H9 (cell line): Measurements from ENCODE around the gene DPYD. TPM values are rescaled to one million over a fixed set of nuclear protein-coding genes. Genes with fewer than 3 reads are reported as not detected.
"Not testable (repeated sequence)": the region's sequence is repeated elsewhere in the genome, so short reads cannot be mapped to it uniquely, and the experiment has no call there.

Experiments
- DNase-seq: peaks from one replicate; pipeline ENCODE4 v3.0.0-alpha.2; 2017
- H2AFZ ChIP-seq: one replicate; pipeline ENCODE4 v1.6.1; 2013; ENCODE audit warnings: mild to moderate bottlenecking, low read length, control low read depth, moderate library complexity
- H2AK5ac ChIP-seq: 2 replicates; pipeline ENCODE4 v1.6.1; 2013; ENCODE audit warnings: low read length, control low read depth, mixed read lengths; ENCODE audit not compliant: insufficient read length
- H2BK120ac ChIP-seq: one replicate; pipeline ENCODE4 v1.6.1; 2013; ENCODE audit warnings: low read depth, mild to moderate bottlenecking, low read length, control low read depth, inconsistent platforms; ENCODE audit not compliant: poor library complexity, severe bottlenecking
- H2BK12ac ChIP-seq: 2 replicates; pipeline ENCODE4 v1.6.1; 2013; ENCODE audit warnings: low read length, control low read depth, mixed read lengths, low read depth; ENCODE audit not compliant: insufficient read length
- H2BK15ac ChIP-seq: 2 replicates; pipeline ENCODE4 v1.6.1; 2013; ENCODE audit warnings: low read depth, low read length, control low read depth
- H2BK20ac ChIP-seq: one replicate; pipeline ENCODE4 v1.6.1; 2013; ENCODE audit warnings: low read depth, mild to moderate bottlenecking, low read length, control low read depth, inconsistent platforms; ENCODE audit not compliant: poor library complexity, severe bottlenecking
- H2BK5ac ChIP-seq: 2 replicates; pipeline ENCODE4 v1.6.1; 2013; ENCODE audit warnings: low read length, control low read depth, mixed read lengths; ENCODE audit not compliant: insufficient read length
- H3K14ac ChIP-seq: 2 replicates; pipeline ENCODE4 v1.6.1; 2013; ENCODE audit warnings: low read length, control low read depth; ENCODE audit not compliant: insufficient read depth
- H3K18ac ChIP-seq: 2 replicates; pipeline ENCODE4 v1.6.1; 2013; ENCODE audit warnings: low read depth, mild to moderate bottlenecking, mixed read lengths, low read length, control low read depth; ENCODE audit not compliant: insufficient read length
- H3K23ac ChIP-seq: 2 replicates; pipeline ENCODE4 v1.6.1; 2013; ENCODE audit warnings: low read length, control low read depth, mixed read lengths, low read depth; ENCODE audit not compliant: insufficient read length
- H3K23me2 ChIP-seq: 2 replicates; pipeline ENCODE4 v1.6.1; 2013; ENCODE audit warnings: low read depth, mild to moderate bottlenecking, mixed read lengths, low read length, control low read depth; ENCODE audit not compliant: insufficient read length, poor library complexity, severe bottlenecking
- H3K27ac ChIP-seq: 2 replicates; pipeline ENCODE4 v1.5.1; 2013; ENCODE audit warnings: low read length, control low read depth, mixed read lengths, low read depth; ENCODE audit not compliant: insufficient read length
- H3K27me3 ChIP-seq: 2 replicates; pipeline ENCODE4 v1.6.1; 2013; ENCODE audit warnings: low read length, control low read depth, inconsistent platforms; ENCODE audit not compliant: insufficient read depth
- H3K4ac ChIP-seq: 2 replicates; pipeline ENCODE4 v1.6.1; 2013; ENCODE audit warnings: low read depth, mild to moderate bottlenecking, control low read depth, inconsistent platforms, low read length, moderate library complexity
- H3K4me1 ChIP-seq: 2 replicates; pipeline ENCODE4 v1.6.1; 2013; ENCODE audit warnings: low read length, control low read depth, inconsistent platforms; ENCODE audit not compliant: insufficient read depth
- H3K4me2 ChIP-seq: 2 replicates; pipeline ENCODE4 v1.6.1; 2013; ENCODE audit warnings: low read length, control low read depth, mixed read lengths; ENCODE audit not compliant: insufficient read length, insufficient read depth
- H3K56ac ChIP-seq: 2 replicates; pipeline ENCODE4 v1.6.1; 2013; ENCODE audit warnings: low read depth, mild to moderate bottlenecking, mixed read lengths, low read length, control low read depth; ENCODE audit not compliant: insufficient read length
- H3K79me1 ChIP-seq: 2 replicates; pipeline ENCODE4 v1.6.1; 2013; ENCODE audit warnings: low read depth, mild to moderate bottlenecking, moderate library complexity, low read length, control low read depth, inconsistent platforms; ENCODE audit not compliant: insufficient read depth, poor library complexity, severe bottlenecking
- H3K79me2 ChIP-seq: 2 replicates; pipeline ENCODE4 v1.6.1; 2013; ENCODE audit warnings: low read length, control low read depth, inconsistent platforms; ENCODE audit not compliant: insufficient read depth
- H3K9ac ChIP-seq: 2 replicates; pipeline ENCODE4 v1.6.1; 2013; ENCODE audit warnings: low read length, control low read depth, mixed read lengths; ENCODE audit not compliant: insufficient read length; ENCODE audit errors: extremely low read depth
- H3K9me3 ChIP-seq: one replicate; pipeline ENCODE4 v1.6.1; 2013; ENCODE audit warnings: low read depth, low read length, inconsistent platforms; ENCODE audit not compliant: control insufficient read depth
- H3T11ph ChIP-seq: one replicate; pipeline ENCODE4 v1.6.1; 2013; ENCODE audit warnings: mild to moderate bottlenecking, low read length, control low read depth, inconsistent platforms
- H4K20me1 ChIP-seq: one replicate; pipeline ENCODE4 v1.6.1; 2013; ENCODE audit not compliant: control insufficient read depth, insufficient read length, insufficient read depth
- H4K5ac ChIP-seq: 2 replicates; pipeline ENCODE4 v1.6.1; 2013; ENCODE audit warnings: low read depth, mild to moderate bottlenecking, mixed read lengths, low read length, control low read depth; ENCODE audit not compliant: insufficient read length
- H4K8ac ChIP-seq: replicated peaks from 2 replicates; pipeline ENCODE4 v1.6.1; 2013; ENCODE audit warnings: low read length, control low read depth, mixed read lengths, low read depth; ENCODE audit not compliant: insufficient read length
- H4K91ac ChIP-seq: 2 replicates; pipeline ENCODE4 v1.6.1; 2013; ENCODE audit warnings: low read depth, mild to moderate bottlenecking, moderate library complexity, mixed read lengths, low read length, control low read depth; ENCODE audit not compliant: insufficient read length
- H3K27ac Mint-ChIP-seq, 3 experiments: 2 replicates in 2 of 3; 3 replicates in 1 of 3; pipeline ENCODE4 v1.8.0; 2020 to 2021; ENCODE audit warnings: mixed read lengths in 3 of 3, mild to moderate bottlenecking in 1 of 3, moderate library complexity in 1 of 3
- H3K27me3 Mint-ChIP-seq: 2 replicates; pipeline ENCODE4 v1.8.0; 2021; ENCODE audit warnings: low read depth, mild to moderate bottlenecking, moderate library complexity, mixed read lengths
- H3K36me3 Mint-ChIP-seq, 3 experiments: 2 replicates in 2 of 3; 3 replicates in 1 of 3; pipeline ENCODE4 v1.8.0; 2020 to 2021; ENCODE audit warnings: low read depth in 3 of 3, mixed read lengths in 3 of 3; ENCODE audit not compliant: insufficient read depth in 1 of 3
- H3K4me1 Mint-ChIP-seq, 2 experiments: 2 replicates each; pipeline ENCODE4 v1.8.0; 2020; ENCODE audit warnings: mixed read lengths in 2 of 2
- H3K4me3 Mint-ChIP-seq, 2 experiments: 2 replicates in 1 of 2; 3 replicates in 1 of 2; pipeline ENCODE4 v1.8.0; 2020 to 2021; ENCODE audit warnings: mild to moderate bottlenecking in 2 of 2, mixed read lengths in 2 of 2, moderate library complexity in 1 of 2
- H3K9me3 Mint-ChIP-seq, 2 experiments: 2 replicates in 1 of 2; 3 replicates in 1 of 2; pipeline ENCODE4 v1.8.0; 2020; ENCODE audit warnings: mild to moderate bottlenecking in 2 of 2, mixed read lengths in 2 of 2, moderate library complexity in 1 of 2
- WGBS: extraction: QIAGEN DNeasy Blood & Tissue Kit; methylation state at CpG from one replicate; pipeline ENCODE4 v1.1.7; 2013; ENCODE audit warnings: missing lambda C conversion rate, low lambda C conversion rate, mixed read lengths; ENCODE audit not compliant: insufficient read length; ENCODE audit errors: extremely low coverage; 5-methylcytosine and 5-hydroxymethylcytosine counted together
- total RNA-seq: library from RNA; stranded (reverse); gene quantifications from 2 replicates; pipeline ENCODE4 v1.2.1, GENCODE V29; 2021
- TF ChIP-seq, protein P1 (sequence below): fragments of 200-600 bp; sonication (generic); conservative IDR thresholded peaks from 3 replicates; pipeline ENCODE4 v1.8.0; 2021; ENCODE audit warnings: antibody characterized with exemption, mild to moderate bottlenecking

Gene DPYD
- total RNA-seq, 1 experiment from 2014 or later: 0.37 TPM

DNA sequence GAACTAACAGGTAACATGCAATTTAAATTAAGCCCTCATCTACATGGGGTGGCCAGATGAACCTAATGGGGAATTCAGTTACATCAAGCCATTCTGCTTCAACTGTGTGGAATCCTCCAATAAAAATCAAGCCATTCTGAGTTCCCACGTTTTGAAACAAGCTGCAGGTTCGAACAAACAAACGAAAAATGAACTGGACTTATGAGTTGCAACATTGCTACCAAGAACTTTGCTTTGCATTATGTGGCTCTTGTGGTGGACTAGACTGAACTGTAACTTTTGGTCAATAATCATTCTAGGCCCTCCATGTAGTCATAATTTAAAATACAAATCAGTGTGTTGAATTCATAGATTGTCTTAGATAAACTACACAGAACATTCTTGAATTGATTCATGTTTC, 682.0 kb downstream of the DPYD start:
- no peak overlapping the region for H3K4me2 ChIP-seq
- no peak overlapping the region for H3K56ac ChIP-seq
- Mint-ChIP-seq H3K36me3 (no peaks in the 10 kb centered on the region), H3K4me1 (no peaks in the 10 kb centered on the region), H3K4me3 (no peak overlapping the region), H3K9me3 (no peaks in the 10 kb centered on the region), H3K27me3 (no peaks in the 10 kb centered on the region), H3K27ac (no peak overlapping the region)
- H4K5ac ChIP-seq: no peak overlapping the region
- no peak for DNase-seq
- H3K14ac ChIP-seq: no peak overlapping the region
- TF ChIP-seq, protein P1, sequence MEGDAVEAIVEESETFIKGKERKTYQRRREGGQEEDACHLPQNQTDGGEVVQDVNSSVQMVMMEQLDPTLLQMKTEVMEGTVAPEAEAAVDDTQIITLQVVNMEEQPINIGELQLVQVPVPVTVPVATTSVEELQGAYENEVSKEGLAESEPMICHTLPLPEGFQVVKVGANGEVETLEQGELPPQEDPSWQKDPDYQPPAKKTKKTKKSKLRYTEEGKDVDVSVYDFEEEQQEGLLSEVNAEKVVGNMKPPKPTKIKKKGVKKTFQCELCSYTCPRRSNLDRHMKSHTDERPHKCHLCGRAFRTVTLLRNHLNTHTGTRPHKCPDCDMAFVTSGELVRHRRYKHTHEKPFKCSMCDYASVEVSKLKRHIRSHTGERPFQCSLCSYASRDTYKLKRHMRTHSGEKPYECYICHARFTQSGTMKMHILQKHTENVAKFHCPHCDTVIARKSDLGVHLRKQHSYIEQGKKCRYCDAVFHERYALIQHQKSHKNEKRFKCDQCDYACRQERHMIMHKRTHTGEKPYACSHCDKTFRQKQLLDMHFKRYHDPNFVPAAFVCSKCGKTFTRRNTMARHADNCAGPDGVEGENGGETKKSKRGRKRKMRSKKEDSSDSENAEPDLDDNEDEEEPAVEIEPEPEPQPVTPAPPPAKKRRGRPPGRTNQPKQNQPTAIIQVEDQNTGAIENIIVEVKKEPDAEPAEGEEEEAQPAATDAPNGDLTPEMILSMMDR: no peak
- no peak overlapping the region for H4K91ac ChIP-seq
- H3K9me3 ChIP-seq: no peaks in the 10 kb centered on the region
- no CpG with 5 or more reads among the region's 3 CpGs for WGBS
- no peak overlapping the region for H2BK20ac ChIP-seq
- no peaks in the 10 kb centered on the region for H3K4me1 ChIP-seq
- H3K79me2 ChIP-seq: no peaks in the 10 kb centered on the region
- H2BK15ac ChIP-seq: no peak overlapping the region
- no peaks in the 10 kb centered on the region for H4K20me1 ChIP-seq
- no peak overlapping the region for H3K18ac ChIP-seq
- no peak overlapping the region for H4K8ac ChIP-seq
- no peaks in the 10 kb centered on the region for H3K79me1 ChIP-seq
- H3K4ac ChIP-seq: no peak overlapping the region
- H2AFZ ChIP-seq: no peak overlapping the region
- H2AK5ac ChIP-seq: no peak overlapping the region
- H2BK120ac ChIP-seq: no peak overlapping the region
- no peak overlapping the region for H3K23ac ChIP-seq
- H2BK5ac ChIP-seq: no peak overlapping the region
- no peaks in the 10 kb centered on the region for H3K23me2 ChIP-seq
- no peak overlapping the region for H3K27ac ChIP-seq
- H3T11ph ChIP-seq: no peak overlapping the region
- H2BK12ac ChIP-seq: no peak overlapping the region
- no peaks in the 10 kb centered on the region for H3K27me3 ChIP-seq
- H3K9ac ChIP-seq: no peak overlapping the region

DNA sequence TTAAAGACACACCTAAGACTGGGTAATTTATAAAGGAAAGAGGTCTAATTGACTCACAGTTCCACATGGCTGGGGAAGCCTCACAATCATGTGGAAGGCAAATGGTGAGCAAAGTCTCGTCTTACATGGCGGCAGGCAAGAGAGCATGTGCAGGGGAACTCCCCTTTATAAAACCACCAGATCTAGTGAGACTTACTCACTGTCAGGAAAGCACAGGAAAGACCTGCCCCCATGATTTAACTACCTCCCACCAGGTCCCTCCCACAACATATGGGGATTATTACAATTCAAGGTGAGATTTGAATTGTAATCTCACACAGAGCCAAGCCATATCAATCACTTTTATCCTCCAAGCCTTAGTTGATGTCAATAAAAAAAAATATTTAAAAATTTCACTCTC, 689.5 kb downstream of the DPYD start:
- not testable (repeated sequence) for H3K27me3 ChIP-seq, H3T11ph ChIP-seq, H3K4me1 Mint-ChIP-seq, H2BK20ac ChIP-seq, H3K9ac ChIP-seq, H2BK15ac ChIP-seq, H3K79me1 ChIP-seq, H3K23ac ChIP-seq, H3K9me3 ChIP-seq, H3K4ac ChIP-seq, H4K5ac ChIP-seq, DNase-seq, H4K91ac ChIP-seq, H2AK5ac ChIP-seq, H3K79me2 ChIP-seq, H3K14ac ChIP-seq, H3K27ac Mint-ChIP-seq, H3K36me3 Mint-ChIP-seq, H3K27me3 Mint-ChIP-seq, H3K56ac ChIP-seq, H3K9me3 Mint-ChIP-seq, H4K8ac ChIP-seq, H2BK12ac ChIP-seq, H3K18ac ChIP-seq, H2BK5ac ChIP-seq, H2AFZ ChIP-seq, H3K4me1 ChIP-seq, H3K4me3 Mint-ChIP-seq, H4K20me1 ChIP-seq, H3K27ac ChIP-seq, H3K4me2 ChIP-seq, H2BK120ac ChIP-seq, H3K23me2 ChIP-seq
- no CpG with 5 or more reads among the region's 2 CpGs for WGBS
